Right atrium auricular region (tissue), 2 donors: ENCODE data around the gene RNF17. TPM values are rescaled to one million over a fixed set of nuclear protein-coding genes. Genes with fewer than 3 reads are reported as not detected.

Source experiments
- DNase-seq: peaks from one replicate; pipeline ENCODE4 v3.0.0-alpha.2; 2019; ENCODE audit warnings: low spot score
- H3K27ac ChIP-seq, 2 donors: fragments of 200-600 bp; sonication (generic); 1 replicate in 1 of 2; 2 replicates in 1 of 2; pipeline ENCODE4 v1.5.1; 2016 to 2019
- H3K27me3 ChIP-seq, 2 donors: fragments of 200-600 bp; sonication (generic); one replicate each; pipeline versions ENCODE4 v1.5.1 to v1.6.0; 2017 to 2019
- H3K36me3 ChIP-seq: fragments of 200-600 bp; sonication (generic); one replicate; pipeline ENCODE4 v1.5.1; 2016
- H3K4me1 ChIP-seq, 2 donors: fragments of 200-600 bp; sonication (generic); one replicate each; pipeline versions ENCODE4 v1.5.1 to v1.6.0; 2017 to 2019
- H3K4me3 ChIP-seq, 2 donors: fragments of 200-600 bp; sonication (generic); 1 replicate in 1 of 2; 2 replicates in 1 of 2; pipeline ENCODE4 v1.5.1; 2017 to 2019; ENCODE audit warnings: mild to moderate bottlenecking in 1 of 2, moderate library complexity in 1 of 2
- H3K9me3 ChIP-seq, 2 donors: fragments of 200-600 bp; sonication (generic); one replicate each; pipeline ENCODE4 v1.5.1; 2019
- total RNA-seq, 2 donors: library from RNA; depleted of rRNA; stranded (reverse); fragments of >200 nt; gene quantifications; one replicate each; pipeline ENCODE4 v1.1.0, GENCODE V29; 2016
- TF ChIP-seq, protein P1 (sequence below), 2 donors: fragments of 200-600 bp; sonication (generic); IDR thresholded peaks; one replicate each; pipeline ENCODE4 v1.5.1; 2019; ENCODE audit warnings: antibody characterized with exemption in 2 of 2

The RNF17 gene
- total RNA-seq, 2 donors from 2014 or later = not detected

DNA sequence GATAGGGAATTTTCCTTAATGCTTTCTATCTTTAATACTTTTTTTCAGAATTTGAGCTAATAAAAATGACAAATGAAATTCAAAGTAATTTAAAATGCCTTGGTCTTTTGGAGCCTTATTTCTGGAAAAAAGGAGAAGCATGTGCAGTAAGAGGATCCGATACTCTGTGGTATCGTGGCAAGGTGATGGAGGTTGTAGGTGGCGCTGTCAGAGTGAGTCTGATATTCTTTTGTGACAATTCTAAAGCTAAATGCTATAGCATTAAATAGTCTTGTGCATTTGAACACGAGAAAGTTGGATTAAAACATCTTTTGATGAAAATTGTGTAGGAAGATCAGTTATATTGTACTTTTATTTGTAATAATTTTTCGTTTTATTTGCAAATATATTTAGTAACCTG, 95.0 kb downstream of the RNF17 start:
- H3K4me3 ChIP-seq = no peak overlapping the region
- H3K27me3 ChIP-seq = no peaks in the 10 kb centered on the region
- H3K36me3 ChIP-seq = no peaks in the 10 kb centered on the region
- no peaks in the 10 kb centered on the region for H3K9me3 ChIP-seq
- H3K27ac ChIP-seq = no peak overlapping the region
- TF ChIP-seq, protein P1, sequence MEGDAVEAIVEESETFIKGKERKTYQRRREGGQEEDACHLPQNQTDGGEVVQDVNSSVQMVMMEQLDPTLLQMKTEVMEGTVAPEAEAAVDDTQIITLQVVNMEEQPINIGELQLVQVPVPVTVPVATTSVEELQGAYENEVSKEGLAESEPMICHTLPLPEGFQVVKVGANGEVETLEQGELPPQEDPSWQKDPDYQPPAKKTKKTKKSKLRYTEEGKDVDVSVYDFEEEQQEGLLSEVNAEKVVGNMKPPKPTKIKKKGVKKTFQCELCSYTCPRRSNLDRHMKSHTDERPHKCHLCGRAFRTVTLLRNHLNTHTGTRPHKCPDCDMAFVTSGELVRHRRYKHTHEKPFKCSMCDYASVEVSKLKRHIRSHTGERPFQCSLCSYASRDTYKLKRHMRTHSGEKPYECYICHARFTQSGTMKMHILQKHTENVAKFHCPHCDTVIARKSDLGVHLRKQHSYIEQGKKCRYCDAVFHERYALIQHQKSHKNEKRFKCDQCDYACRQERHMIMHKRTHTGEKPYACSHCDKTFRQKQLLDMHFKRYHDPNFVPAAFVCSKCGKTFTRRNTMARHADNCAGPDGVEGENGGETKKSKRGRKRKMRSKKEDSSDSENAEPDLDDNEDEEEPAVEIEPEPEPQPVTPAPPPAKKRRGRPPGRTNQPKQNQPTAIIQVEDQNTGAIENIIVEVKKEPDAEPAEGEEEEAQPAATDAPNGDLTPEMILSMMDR (IDR thresholded peaks at IDR 0.05) = no peak
- H3K4me1 ChIP-seq = no peaks in the 10 kb centered on the region
- DNase-seq = no peak

DNA sequence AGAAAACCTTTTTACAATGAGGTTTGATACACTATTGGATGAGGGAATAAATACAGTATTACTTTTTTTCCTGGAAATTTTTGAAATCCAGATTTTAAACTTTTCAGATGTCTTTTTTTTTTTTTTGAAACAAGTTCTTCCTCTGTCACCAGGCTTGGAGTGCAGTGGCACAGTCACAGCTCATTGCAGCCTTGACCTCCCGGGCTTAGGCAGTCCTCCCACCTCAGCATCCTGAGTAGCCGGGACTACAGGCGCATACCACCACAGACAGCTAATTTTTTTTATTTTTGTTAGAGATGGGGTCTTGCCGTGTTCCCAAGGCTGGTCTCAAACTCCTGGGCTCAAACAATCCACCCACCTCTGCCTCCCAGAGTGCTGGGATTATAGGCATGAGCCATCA, 96.8 kb downstream of the RNF17 start:
- TF ChIP-seq, protein P1 (IDR thresholded peaks at IDR 0.05) = no peak
- no peaks in the 10 kb centered on the region for H3K4me1 ChIP-seq
- no peaks in the 10 kb centered on the region for H3K27me3 ChIP-seq
- H3K36me3 ChIP-seq = no peaks in the 10 kb centered on the region
- H3K9me3 ChIP-seq = no peaks in the 10 kb centered on the region
- no peak overlapping the region for H3K4me3 ChIP-seq
- DNase-seq = no peak
- no peak overlapping the region for H3K27ac ChIP-seq

DNA sequence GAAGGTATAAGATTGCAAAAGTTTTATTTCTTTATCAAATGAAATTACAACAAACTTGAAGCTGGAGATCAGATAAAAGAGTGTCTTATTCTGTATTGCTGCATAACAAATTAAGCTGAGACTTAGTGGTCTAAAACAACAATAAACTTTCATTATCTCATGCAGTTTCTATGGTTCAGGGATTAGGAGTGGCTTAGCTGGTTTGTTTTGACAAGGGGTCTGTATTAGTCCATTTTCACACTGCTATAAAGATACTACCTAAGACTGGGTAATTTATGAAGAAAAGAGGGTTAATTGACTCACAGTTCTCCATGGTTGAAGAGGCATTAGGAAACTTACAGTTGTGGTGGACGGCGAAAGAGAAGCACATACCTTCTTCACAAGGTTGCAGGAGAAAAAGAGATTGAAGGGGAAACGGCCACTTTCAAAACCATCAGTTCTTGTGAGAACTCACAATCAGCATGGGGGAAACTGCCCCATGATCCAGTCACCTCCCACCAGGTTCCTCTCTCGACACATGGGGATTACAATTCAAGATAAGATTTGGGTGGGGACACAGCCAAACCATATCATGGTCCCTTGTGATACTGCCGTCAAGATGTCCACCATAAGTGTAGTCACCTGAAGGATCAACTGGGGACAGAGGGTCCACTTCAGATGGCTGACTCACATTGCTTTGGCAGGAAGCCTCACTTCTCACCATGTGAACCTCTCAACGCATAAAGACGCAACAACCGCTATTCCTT, 97.8 kb downstream of the RNF17 start:
- no peak for DNase-seq
- Histone ChIP-seq H3K27me3 (no peaks in the 10 kb centered on the region), H3K4me1 (no peaks in the 10 kb centered on the region), H3K36me3 (no peaks in the 10 kb centered on the region), H3K9me3 (no peaks in the 10 kb centered on the region), H3K4me3 (no peak overlapping the region), H3K27ac (no peak overlapping the region)
- TF ChIP-seq, protein P1 (IDR thresholded peaks at IDR 0.05) = no peak

DNA sequence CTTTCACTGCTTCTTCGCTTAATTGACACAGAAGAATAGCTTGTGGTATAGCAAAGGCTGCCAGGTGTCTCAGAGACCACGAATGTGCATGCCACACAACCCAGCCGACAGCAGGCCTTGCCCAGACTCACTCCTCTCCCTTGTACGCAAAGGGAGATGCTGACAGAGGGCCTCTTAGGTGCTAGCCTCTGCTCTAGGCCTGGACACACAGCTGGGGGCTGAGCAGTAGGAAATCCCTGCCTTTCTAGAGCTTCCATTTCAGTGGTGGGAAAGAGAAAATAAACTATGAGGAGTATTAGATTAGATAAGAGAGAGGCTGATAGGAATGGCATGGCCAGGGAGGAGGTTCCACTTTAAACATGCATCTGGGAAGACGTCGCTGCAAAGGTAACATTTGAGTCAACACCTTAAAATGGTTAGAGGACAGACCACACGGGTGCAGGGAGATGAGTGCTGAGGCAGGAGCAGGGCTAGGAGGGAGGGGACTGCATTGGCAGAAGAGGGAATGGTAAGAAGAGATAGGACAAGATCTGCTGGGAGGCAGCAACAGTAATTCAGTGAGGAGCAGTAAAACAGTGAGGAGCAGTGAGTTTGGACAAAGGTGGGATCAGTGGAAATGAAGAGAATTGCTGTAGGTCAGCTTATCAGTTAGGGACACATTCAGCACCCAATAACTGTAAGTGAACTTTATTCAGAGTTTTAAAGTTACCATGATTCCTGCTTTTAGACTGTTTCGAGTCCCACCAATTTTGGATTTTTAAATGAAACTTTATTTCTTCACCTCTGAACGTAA, 100.0 kb downstream of the RNF17 start:
- H3K27ac ChIP-seq = no peak overlapping the region
- DNase-seq = no peak
- H3K4me3 ChIP-seq = no peak overlapping the region
- H3K27me3 ChIP-seq = no peaks in the 10 kb centered on the region
- H3K36me3 ChIP-seq = no peaks in the 10 kb centered on the region
- TF ChIP-seq, protein P1 (IDR thresholded peaks at IDR 0.05) = no peak
- H3K4me1 ChIP-seq = no peaks in the 10 kb centered on the region
- no peaks in the 10 kb centered on the region for H3K9me3 ChIP-seq

DNA sequence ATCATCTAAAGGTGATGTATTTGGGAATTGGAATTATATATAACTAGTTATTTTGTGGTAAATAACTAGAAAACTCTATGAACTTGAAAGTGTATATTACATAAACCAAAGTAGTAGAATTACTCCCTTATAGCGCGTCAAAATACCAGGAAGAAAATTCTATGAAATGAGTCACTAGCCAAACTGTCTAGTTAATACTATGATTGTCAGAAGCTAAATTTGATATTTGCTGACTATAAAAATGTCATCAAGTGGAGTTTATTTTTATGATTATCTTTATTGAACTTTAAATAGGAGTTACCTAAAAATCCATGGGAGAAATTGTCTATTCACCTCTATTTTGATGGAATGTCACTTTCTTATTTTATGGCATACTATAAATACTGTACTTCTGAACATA, 100.6 kb downstream of the RNF17 start:
- no peaks in the 10 kb centered on the region for H3K27me3 ChIP-seq
- TF ChIP-seq, protein P1 (IDR thresholded peaks at IDR 0.05) = no peak
- no peak overlapping the region for H3K27ac ChIP-seq
- no peaks in the 10 kb centered on the region for H3K9me3 ChIP-seq
- no peaks in the 10 kb centered on the region for H3K4me1 ChIP-seq
- no peaks in the 10 kb centered on the region for H3K36me3 ChIP-seq
- H3K4me3 ChIP-seq = no peak overlapping the region
- no peak for DNase-seq
